T47D (cell line): Measurements from ENCODE around the gene ATP1B4.

ENCODE experiments used
- DNase-seq, 2 experiments: peaks; one replicate each; pipeline versions ENCODE4 v3.0.0 to v3.0.0-alpha.2; 2011 to 2012; ENCODE audit warnings: low read depth in 1 of 2, low spot score in 1 of 2
- JUND ChIP-seq: IDR thresholded peaks from 2 replicates; pipeline ENCODE4 v1.6.1; 2012; ENCODE audit warnings: low read depth
- in situ Hi-C: cut with HindIII; loops from 2 replicates; pipeline ENCODE4 v1.10.0; 2016; ENCODE audit warnings: low sequenced_read_pairs, low pct_unique_long_range_greater_than_20kb

ATP1B4 gene

GRCh38 chrX:120350450-120351138 lies 11.3 kb upstream of the ATP1B4 start:
- no peak for TF ChIP-seq JUND
- no peak for DNase-seq
- in situ Hi-C loops: no loop called here

GRCh38 chrX:120356084-120356483 lies 5.8 kb upstream of the ATP1B4 start:
- DNase-seq: no peak
- TF ChIP-seq JUND: no peak
- in situ Hi-C loops: no loop called here

GRCh38 chrX:120357186-120357585 lies 4.7 kb upstream of the ATP1B4 start:
- in situ Hi-C loops: no loop called here
- TF ChIP-seq JUND: no peak
- no peak for DNase-seq

DNA sequence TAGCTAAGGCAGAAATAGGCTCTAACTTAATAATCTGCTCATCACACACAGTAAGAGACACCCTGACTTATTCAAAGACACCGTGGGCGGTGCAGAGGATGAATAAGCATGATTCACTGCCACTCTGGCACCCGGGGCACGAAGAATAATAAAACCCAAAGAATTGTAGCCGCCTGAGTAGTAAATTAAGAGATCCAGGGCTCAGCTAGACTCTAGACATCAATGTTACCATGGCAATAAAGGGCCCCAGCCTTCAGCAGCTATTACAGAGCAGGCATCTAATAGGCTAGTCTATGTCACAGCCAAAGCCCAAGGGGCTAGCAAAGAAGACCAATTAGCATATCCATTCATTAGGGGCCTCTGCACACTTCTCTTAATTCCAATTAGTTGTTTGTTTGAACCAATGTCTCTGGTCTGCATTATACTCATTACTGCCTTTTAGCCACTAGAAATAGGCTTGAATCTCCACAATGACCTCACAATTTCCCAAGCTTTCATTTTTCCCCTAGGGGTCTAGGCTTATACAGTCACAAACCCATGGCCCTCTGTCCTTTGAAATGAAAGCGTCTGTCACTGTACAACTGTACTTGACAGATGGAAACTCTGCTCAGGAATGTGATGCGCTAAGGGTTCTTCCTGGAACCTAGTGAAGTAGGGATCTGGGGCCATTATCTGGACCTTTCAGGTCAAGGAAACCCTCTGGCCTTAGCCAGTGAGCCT lies 3.0 kb upstream of the ATP1B4 start:
- in situ Hi-C loops: no loop called here
- no peak for DNase-seq
- no peak for TF ChIP-seq JUND

DNA sequence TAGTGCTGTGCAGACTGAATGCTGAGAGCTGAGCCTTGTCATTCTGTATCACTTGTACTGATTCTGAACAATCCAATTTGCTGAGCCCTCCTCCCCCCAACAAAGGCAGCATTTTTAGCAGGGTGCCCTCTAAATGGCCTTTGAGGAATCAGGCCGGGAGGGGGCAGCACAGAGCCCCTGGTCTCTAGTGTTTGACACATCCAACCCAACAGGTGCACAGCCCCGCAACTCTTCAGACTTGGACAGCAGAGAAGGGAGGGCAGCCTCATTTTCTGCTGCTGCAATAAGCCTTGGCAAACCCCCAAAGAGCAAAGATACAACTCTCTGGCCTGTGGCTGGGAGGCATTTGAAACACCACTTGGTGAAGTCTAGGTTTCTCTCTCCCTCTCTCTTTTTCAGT lies 3.4 kb downstream of the ATP1B4 start:
- no peak for TF ChIP-seq JUND
- peak in 1 of 2 experiments; percentile 19 for DNase-seq
- in situ Hi-C loops: no loop called here

DNA sequence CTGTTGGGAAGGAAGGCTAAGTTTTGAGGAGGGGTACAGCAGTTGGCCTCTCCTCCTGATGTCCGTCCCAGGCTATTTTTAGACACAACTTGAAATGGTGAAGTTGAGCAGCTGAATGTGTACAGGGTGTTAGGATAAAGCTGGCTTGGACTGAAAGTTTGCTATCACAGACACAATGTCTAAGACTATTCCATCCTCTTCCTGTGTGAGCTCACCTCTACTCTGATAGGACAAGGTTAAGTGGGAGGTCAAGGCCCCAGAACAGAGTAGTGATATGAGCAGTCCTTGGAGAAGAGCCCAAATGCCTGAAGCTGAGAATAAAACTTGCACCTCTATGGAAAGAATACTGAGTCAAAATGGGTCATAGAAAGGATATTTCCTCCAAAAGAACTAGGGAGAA lies 4.1 kb downstream of the ATP1B4 start:
- TF ChIP-seq JUND: no peak
- no peak for DNase-seq
- in situ Hi-C loops: no loop called here

DNA sequence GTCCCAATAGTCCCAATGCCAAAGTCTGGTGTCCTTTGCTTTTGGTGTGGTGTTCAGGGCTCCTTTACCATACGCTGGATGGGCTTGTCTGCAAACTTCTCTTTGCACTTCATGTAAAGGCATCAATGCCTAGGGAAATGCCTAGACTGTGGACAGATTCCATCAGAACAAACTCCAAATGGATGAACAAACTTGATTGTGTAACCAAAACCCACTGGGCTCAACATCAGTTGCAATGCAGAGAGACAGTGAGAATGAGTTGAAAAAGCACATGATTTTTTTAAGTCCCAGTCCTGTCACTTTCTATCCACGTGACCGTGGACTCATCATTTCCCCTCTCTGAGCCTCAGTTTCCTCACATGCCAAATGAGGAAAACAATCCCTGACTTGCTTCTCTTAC lies 4.9 kb downstream of the ATP1B4 start:
- DNase-seq: no peak
- in situ Hi-C loops: no loop called here
- TF ChIP-seq JUND: no peak

- no peak for TF ChIP-seq JUND
- in situ Hi-C loops: no loop called here
- no peak for DNase-seq
Measured at GRCh38 chrX:120367402-120368109, 5.7 kb downstream of the ATP1B4 start.

GRCh38 chrX:120372667-120373370 lies 10.9 kb downstream of the ATP1B4 start:
- DNase-seq: no peak
- TF ChIP-seq JUND: no peak
- in situ Hi-C loops: no loop called here

GRCh38 chrX:120377179-120377578 lies 15.3 kb downstream of the ATP1B4 start:
- DNase-seq: no peak
- in situ Hi-C loops: no loop called here
- no peak for TF ChIP-seq JUND

- DNase-seq: no peak
- no peak for TF ChIP-seq JUND
- in situ Hi-C loops: no loop called here
Measured at GRCh38 chrX:120377715-120378114, 15.8 kb downstream of the ATP1B4 start.

DNA sequence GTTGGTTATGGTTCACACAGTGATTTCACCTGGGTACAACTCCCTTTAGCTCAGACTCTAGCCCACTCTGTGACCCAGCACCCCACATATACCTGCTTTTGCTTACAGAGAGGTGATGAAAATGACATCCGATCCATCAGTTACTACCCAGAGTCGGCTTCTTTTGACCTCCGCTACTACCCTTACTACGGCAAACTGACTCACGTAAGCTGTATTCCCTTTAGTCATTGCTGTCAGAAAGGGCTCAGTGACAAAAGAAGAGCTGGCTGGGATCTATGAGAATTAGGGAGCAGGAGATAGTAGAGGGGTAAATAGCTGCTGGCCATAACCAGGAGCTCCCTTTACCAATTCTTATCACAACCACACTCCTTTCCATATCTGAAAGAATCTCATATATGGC lies 16.7 kb downstream of the ATP1B4 start:
- TF ChIP-seq JUND: no peak
- DNase-seq: no peak
- in situ Hi-C loops: no loop called here
